ENCODE measurements around the gene POMT1.
"Not testable (repeated sequence)": the region's sequence is repeated elsewhere in the genome, so short reads cannot be mapped to it uniquely, and the experiment has no call there.

POMT1 gene

GRCh38 chr9:131496844-131497405, 5.8 kb upstream of the POMT1 start:
- no peak for DNase-seq (ENCODE audit: low spot score)

DNA sequence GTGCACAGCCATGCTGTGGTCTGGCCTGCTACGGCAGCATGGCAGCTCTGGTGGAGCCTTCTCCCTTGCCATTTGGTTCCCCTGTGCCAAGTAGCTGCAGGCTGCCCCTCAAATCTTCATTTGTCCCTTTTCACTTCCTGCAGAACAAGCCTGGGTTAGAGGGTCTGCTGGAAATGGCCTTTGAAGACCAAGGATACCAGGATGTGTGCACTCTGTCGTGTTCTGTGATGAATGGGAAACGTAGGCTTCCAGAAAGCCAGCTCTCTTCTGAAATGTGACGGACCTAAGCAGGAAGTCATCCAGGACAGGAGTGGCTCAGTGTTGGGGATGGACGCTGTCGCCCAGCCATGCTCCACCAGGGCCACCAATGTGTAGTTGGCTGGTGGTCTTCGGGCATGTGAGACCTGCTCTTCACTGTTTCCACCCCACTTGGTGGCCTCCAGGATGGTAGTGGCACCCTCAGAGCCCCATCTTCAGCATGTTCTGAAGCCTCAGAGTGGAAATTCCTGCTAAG, 3.4 kb upstream of the POMT1 start:
- no peak for DNase-seq (ENCODE audit: low spot score)

- DNase-seq (ENCODE audit: low spot score) = no peak
These were observed 2.3 kb upstream of the POMT1 start for GRCh38 chr9:131500377-131500776.

GRCh38 chr9:131500939-131501541, 1.7 kb upstream of the POMT1 start:
- no peak for DNase-seq (ENCODE audit: low spot score)

- DNase-seq (ENCODE audit: low spot score) = no peak
These were observed 1.1 kb downstream of the POMT1 start for GRCh38 chr9:131503626-131504465.

GRCh38 chr9:131505012-131505411, 2.3 kb downstream of the POMT1 start:
- DNase-seq (ENCODE audit: low spot score) = no peak

- DNase-seq (ENCODE audit: low spot score) = no peak
These were observed 8.7 kb downstream of the POMT1 start for GRCh38 chr9:131511416-131511815.

DNA sequence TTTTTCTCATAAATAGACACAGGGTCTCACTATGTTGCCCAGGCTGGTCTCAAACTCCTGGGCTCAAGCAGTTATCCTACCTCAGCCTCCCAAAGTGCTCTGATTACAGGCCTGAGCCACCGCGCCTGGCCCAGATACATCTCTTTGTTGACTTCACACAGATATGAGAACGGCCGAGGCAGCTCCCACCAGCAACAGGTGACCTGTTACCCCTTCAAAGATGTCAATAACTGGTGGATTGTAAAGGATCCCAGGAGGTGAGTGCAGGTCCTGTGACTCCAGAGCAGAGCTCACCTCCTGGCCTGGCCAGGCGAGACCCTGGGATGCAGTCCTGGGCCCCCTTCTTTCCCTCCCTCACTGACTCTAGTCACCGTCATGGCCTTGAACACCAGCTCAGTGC, 9.2 kb downstream of the POMT1 start:
- DNase-seq (ENCODE audit: low spot score) = no peak

- DNase-seq (ENCODE audit: low spot score) = no peak
These were observed 10.5 kb downstream of the POMT1 start for GRCh38 chr9:131513177-131513576.

DNA sequence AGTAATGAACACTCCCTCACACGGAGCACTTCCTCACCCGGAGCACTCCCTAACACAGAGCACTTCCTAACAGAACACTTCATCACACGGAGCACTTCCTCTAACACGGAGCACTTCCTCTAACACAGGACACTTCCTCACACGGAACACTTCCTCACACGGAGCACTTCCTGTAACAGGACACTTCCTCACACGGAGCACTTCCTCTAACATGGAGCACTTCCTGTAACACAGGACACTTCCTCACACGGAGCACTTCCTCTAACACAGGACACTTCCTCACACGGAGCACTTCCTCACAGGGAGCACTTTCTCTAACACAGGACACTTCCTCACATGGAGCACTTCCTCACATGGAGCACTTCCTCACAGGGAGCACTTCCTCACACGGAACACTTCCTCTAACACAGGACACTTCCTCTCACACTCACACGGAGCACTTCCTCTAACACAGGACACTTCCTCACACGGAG, 12.9 kb downstream of the POMT1 start:
- not testable (repeated sequence) for DNase-seq (ENCODE audit: low spot score)

GRCh38 chr9:131516100-131516499, 13.4 kb downstream of the POMT1 start:
- no peak for DNase-seq (ENCODE audit: low spot score)

DNA sequence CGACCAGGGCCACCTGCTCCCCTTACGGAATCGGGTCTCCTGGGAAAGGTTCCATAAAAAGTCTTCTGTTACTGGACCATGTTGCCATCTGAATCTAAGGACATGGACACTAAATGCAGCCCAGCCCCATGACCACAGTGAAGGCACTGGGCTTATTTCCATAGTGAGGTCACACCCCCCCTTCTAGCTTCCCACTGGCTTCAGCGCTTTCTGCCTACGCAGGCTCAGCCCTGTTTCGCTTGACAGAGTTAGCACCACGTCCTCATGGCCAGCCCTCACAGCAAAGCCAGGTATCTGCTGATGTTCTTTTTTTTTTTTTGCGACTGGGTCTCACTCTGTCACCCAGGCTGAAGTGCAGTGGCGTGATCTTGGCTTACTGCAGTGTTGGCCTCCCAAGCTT, 14.2 kb downstream of the POMT1 start:
- no peak for DNase-seq (ENCODE audit: low spot score)

DNA sequence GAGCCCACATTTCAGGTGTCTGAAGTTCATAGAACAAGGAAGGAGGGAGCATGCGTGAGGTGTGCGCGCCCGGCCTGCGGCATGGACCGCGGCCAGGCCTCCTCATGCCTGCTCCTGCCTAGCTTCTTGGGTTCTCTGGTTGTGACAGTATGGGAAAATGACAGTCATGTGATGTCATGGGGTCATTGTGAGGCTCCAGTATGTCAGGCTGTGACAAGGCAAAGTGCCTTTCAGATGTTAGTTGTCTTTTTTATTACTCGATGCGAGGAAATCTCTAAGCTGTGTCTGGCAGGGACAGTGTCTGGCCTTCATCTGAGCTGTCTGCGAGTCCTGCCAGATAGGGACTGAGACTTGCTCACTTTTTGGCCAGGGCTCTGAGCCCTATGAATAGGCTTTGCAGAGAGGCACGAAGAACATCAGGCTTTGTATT, 15.1 kb downstream of the POMT1 start:
- no peak for DNase-seq (ENCODE audit: low spot score)

- no peak for DNase-seq (ENCODE audit: low spot score)
These were observed 15.8 kb downstream of the POMT1 start for GRCh38 chr9:131518553-131518952.

DNA sequence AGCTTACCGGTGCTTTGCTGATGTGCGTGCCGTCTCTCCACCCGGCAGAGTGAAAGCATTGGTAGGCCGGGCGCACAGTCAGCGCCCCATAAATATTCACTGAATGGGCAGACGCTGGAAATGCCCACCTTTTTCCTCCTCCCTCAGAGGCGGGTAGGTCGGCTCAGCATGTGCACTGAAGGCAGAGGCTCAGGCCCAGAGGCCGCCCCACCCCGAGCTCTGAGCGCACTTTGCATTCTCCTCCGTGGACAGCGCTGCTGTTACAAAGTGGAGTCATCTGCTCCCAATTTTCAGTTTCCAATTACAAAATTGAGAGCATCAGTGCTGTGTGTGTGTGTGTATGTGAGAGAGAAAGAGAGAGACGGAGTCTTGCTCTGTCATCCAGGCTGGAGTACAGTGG, 17.8 kb downstream of the POMT1 start:
- no peak for DNase-seq (ENCODE audit: low spot score)

DNA sequence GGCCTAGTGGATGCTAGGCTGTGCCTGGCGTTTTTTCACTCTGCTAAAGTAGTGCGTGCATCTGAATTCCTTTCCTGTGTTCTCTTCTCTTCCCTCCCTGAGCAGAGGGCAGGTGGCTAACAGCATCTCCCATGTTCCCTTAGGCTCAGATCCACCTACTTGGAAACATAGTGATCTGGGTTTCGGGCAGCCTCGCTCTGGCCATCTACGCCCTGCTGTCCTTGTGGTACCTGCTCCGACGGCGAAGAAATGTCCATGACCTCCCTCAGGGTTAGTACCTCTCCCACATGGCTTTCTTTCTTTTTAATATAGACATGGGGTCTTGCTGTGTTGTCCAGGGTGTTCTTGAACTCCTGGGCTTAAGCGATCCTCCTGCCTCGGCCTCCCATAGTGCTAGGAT, 18.5 kb downstream of the POMT1 start:
- DNase-seq (ENCODE audit: low spot score) = no peak

DNA sequence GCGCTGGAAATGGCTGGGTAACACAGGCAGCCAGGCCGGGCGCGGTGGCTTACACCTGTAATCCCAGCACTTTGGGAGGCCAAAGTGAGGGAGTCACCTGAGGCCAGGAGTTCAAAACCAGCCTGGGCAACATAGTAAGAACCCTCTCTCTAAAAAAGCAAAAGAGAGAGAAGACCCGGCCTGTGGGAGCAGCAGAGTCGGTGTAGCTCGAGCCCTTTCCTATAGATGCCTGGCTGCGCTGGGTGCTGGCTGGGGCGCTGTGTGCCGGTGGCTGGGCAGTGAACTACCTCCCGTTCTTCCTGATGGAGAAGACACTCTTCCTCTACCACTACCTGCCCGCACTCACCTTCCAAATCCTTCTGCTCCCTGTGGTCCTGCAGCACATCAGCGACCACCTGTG, 19.1 kb downstream of the POMT1 start:
- DNase-seq (ENCODE audit: low spot score) = no peak

DNA sequence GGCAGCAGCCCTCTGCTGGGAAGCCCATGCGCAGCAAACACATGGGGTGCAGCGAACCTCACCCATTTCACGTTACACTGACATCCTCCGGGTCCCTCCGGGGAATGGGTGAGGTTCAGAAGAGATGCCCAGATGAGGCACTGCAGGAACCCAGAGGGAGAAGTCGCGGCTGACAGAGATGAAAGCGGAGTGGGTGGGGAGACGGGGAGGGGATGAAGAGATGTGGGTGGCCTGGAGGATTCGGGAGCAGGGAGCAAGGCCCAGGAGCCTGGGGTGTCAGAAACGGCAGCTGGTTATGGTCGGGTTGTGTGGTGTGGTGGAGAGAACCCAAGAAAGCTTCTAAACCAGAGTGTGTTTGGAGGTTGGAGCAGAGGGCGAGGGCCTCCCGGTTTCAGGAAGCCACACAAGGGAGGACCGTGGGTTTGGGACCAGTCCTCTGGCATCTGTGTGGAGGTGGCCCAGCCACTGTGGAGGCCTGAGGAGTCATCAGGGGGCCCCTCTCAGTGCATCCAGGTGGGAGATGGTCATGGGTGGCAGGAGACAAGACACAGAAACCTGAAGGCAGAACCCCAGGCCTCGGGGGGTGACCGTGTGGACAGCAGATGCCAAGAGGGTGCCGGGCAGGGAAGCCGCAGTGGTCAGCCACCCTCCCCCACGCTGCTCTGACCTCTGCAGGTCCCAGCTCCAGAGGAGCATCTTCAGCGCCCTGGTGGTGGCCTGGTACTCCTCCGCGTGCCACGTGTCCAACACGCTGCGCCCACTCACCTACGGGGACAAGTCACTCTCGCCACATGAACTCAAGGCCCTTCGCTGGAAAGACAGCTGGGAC, 19.8 kb downstream of the POMT1 start:
- DNase-seq (ENCODE audit: low spot score) = no peak

DNA sequence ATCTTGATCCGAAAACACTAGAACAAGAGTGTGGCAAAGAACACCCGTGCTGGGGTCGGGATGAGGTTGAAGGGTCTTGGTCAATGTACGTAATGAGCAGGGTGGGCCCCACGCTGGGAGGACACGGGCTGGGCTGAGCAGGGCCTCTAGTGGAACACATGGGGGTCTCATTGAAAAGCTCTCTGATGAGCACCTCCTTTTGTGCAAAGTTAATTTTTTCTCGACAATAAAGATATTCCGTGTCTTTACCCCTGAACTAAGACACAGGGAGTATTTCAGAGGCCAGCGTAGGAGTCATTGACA, 20.3 kb downstream of the POMT1 start:
- DNase-seq (ENCODE audit: low spot score) = no peak

DNA sequence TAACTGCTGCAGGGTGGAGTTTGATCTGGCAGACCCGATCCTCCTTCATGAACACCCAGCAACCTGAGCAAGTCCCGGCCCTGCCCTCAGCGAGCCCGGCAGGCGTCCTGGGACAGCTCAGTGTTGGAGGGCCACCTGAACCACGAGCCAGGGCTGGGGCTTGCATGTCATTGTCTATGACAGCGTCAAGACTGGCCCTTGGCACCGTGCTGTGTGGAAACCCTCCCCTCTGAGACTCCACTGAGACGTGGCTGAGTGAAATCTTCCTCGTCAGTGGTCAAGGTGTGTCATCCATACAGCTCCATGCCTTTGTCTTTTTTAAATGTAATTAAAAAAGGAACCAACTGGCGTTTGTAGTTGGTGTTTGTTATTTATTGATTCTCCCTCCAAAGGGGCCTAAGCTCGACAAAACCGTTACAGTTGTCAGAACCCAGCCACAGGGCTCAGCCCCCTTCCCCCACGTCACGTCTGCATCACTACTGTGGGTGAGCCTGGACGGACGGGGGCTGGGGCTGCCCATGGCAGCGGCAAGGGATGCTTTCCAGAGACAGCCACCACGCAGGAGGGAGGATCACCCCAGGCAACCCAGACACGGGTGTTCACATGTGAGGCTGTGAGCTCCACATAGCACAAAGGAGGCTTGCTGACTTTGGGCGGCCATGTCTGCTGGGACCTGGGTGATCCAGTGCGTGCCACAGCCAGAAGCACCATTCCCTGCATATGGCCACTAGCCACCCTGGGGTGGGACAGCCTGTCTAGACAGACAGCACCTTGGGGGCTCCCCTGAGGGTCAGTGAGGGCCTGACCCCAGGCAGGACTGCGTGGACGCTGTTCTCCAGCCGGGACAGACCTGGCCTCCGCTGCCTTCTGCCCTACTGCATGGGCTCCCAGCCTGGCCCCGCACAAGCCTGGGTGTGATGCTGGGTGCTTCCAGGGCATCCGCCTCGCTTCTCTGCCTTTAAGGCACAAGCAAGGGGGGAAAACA, 21.0 kb downstream of the POMT1 start:
- no peak for DNase-seq (ENCODE audit: low spot score)

- no peak for DNase-seq (ENCODE audit: low spot score)
These were observed 22.1 kb downstream of the POMT1 start for GRCh38 chr9:131524665-131525315.

All from hematopoietic multipotent progenitor cell treated with erythropoietin and hydrocortisone succinate and interleukin-3 and kit ligand, for 15 days (in vitro differentiated cells).